Kidney (tissue), 14 donors: ENCODE measurements around the gene PCDHGA6. TPM values are rescaled to one million over a fixed set of nuclear protein-coding genes. Genes with fewer than 3 reads are reported as not detected.
A peak's percentile ranks its signal among the peaks of the same experiment; 100 is the strongest.
"Not testable (repeated sequence)": the region's sequence is repeated elsewhere in the genome, so short reads cannot be mapped to it uniquely, and the experiment has no call there.

ENCODE experiments used
- DNase-seq, 5 donors: peaks; one replicate each; pipeline ENCODE4 v3.0.0-alpha.2; 2013 to 2020
- FAIRE-seq: peaks from 2 replicates; lab custom pipeline; 2012; peaks lifted over from hg19 to GRCh38; lab: Jason Lieb, UNC
- H3K27ac ChIP-seq, 2 donors: one replicate each; pipeline ENCODE4 v1.7.0; 2013; ENCODE audit warnings: low read depth in 2 of 2, low read length in 2 of 2, inconsistent platforms in 1 of 2
- H3K27me3 ChIP-seq: one replicate; pipeline ENCODE4 v1.7.1; 2013; ENCODE audit warnings: low read length, inconsistent platforms; ENCODE audit not compliant: control insufficient read depth, insufficient read depth
- H3K36me3 ChIP-seq, 3 donors: one replicate each; pipeline versions ENCODE4 v1.7.0 to v1.7.1; 2013; ENCODE audit warnings: low read length in 3 of 3, control low read depth in 1 of 3, inconsistent platforms in 1 of 3; ENCODE audit not compliant: insufficient read depth in 3 of 3, control insufficient read depth in 2 of 3
- H3K4me1 ChIP-seq, 3 donors: one replicate each; pipeline versions ENCODE4 v1.7.0 to v1.7.1; 2013; ENCODE audit warnings: low read length in 3 of 3, inconsistent platforms in 1 of 3, low read depth in 1 of 3; ENCODE audit not compliant: control insufficient read depth in 2 of 3, insufficient read depth in 2 of 3
- H3K4me3 ChIP-seq, 3 donors: one replicate each; pipeline versions ENCODE4 v1.7.0 to v1.8.1; 2013; ENCODE audit warnings: low read length in 3 of 3, control low read depth in 1 of 3, inconsistent platforms in 1 of 3
- H3K9ac ChIP-seq, 3 donors: one replicate each; pipeline versions ENCODE4 v1.7.0 to v1.7.1; 2013; ENCODE audit warnings: low read length in 3 of 3, control low read depth in 1 of 3, inconsistent platforms in 1 of 3
- H3K9me3 ChIP-seq, 3 donors: one replicate each; pipeline versions ENCODE4 v1.7.0 to v1.7.1; 2013; ENCODE audit warnings: low read length in 3 of 3, control low read depth in 1 of 3, inconsistent platforms in 1 of 3; ENCODE audit not compliant: control insufficient read depth in 2 of 3, insufficient read depth in 1 of 3
- CTCF ChIP-seq: IDR thresholded peaks from 3 replicates; pipeline ENCODE4 v1.5.1; 2012; ENCODE audit warnings: mild to moderate bottlenecking, moderate library complexity, borderline replicate concordance; ENCODE audit not compliant: insufficient read depth; ENCODE audit errors: extremely low read depth
- intact Hi-C: fragments of 100-400 bp; cut with DNase I; formaldehyde crosslinking; loops from one replicate; pipeline ENCODE4 v1.11.1; 2022
- polyA plus RNA-seq: library from polyadenylated mRNA; stranded (reverse); fragments of 350-450 nt; fragmentation: Illumina TruSeq; extraction: RNeasy Lipid Tissue Mini Kit (QIAGEN cat#74804); gene quantifications from one replicate; pipeline ENCODE4 v1.2.3, GENCODE V29; 2014; ENCODE audit warnings: low read depth, low replicate concordance; ENCODE audit not compliant: insufficient read depth
- total RNA-seq: library from RNA; stranded (reverse); fragmentation: NEBNext Ultra II Directional; extraction: Animal tissue kit (Norgen Biotek cat#: 25700); gene quantifications from one replicate; pipeline ENCODE4 v1.2.1, GENCODE V29; 2021
- donor health status: control.
- donor health status: control.
- donor health status: control.
- donor health status: control.
- donor health status: control.
- donor health status: DM: yes; HTN: yes; CAD: no.
- donor health status: Normal renal cell carcinoma (clear cell type).

The PCDHGA6 gene
- total and polyA plus RNA-seq, 2 donors from 2014 or later = 0.34 to 7.2 TPM

GRCh38 chr5:141413540-141414069 is 39.9 kb downstream of the PCDHGA6 start:
- FAIRE-seq = no peak
- DNase-seq = no peak
- no peaks in the 10 kb centered on the region for H3K36me3 ChIP-seq
- H3K4me3 ChIP-seq = peak overlapping the region in 2 of 3 donors; percentile 44 to 54
- no peaks in the 10 kb centered on the region for H3K27me3 ChIP-seq
- no peak overlapping the region for H3K27ac ChIP-seq
- intact Hi-C loops = no loop called here
- H3K4me1 ChIP-seq = no peaks in the 10 kb centered on the region
- H3K9ac ChIP-seq = no peak overlapping the region
- peaks cover 1 to 52% (median 31%) of the 10 kb centered on the region in 3 donors for H3K9me3 ChIP-seq
- TF ChIP-seq CTCF = no peak

- intact Hi-C loops, H3K4me1 ChIP-seq, H3K27me3 ChIP-seq, H3K36me3 ChIP-seq, H3K27ac ChIP-seq, FAIRE-seq, H3K4me3 ChIP-seq, DNase-seq, H3K9ac ChIP-seq: not testable (repeated sequence)
- peaks cover 1 to 52% (median 30%) of the 10 kb centered on the region in 3 donors for H3K9me3 ChIP-seq
Measured at GRCh38 chr5:141414548-141415274, 41.0 kb downstream of the PCDHGA6 start.

GRCh38 chr5:141415275-141415618 is 41.6 kb downstream of the PCDHGA6 start:
- intact Hi-C loops, FAIRE-seq, H3K27me3 ChIP-seq, H3K4me3 ChIP-seq, DNase-seq, H3K27ac ChIP-seq, H3K36me3 ChIP-seq, H3K4me1 ChIP-seq, H3K9ac ChIP-seq: not testable (repeated sequence)
- H3K9me3 ChIP-seq = peaks cover 3 to 51% (median 29%) of the 10 kb centered on the region in 3 donors

GRCh38 chr5:141417494-141418172 is 43.9 kb downstream of the PCDHGA6 start, which contains the start of gene PCDHGB7:
Gene PCDHGB7 (plus strand): TSS chr5:141417677. CDS start chr5:141417860, 183 bp downstream.
- peak; percentile 69 for TF ChIP-seq CTCF
- H3K27me3 ChIP-seq, H3K4me1 ChIP-seq, H3K27ac ChIP-seq, H3K9ac ChIP-seq, H3K36me3 ChIP-seq, FAIRE-seq, intact Hi-C loops: not testable (repeated sequence)
- DNase-seq = peak in 4 of 5 donors; percentile 75 to 81 (median 78)
- peaks cover 5 to 66% (median 43%) of the 10 kb centered on the region in 3 donors for H3K9me3 ChIP-seq
- H3K4me3 ChIP-seq = peak within 1 kb of the TSS in 2 of 3 donors; percentile 40 to 42
